Placental pericyte (primary cell): Measurements from ENCODE around the gene PRPSAP1. TPM values are rescaled to one million over a fixed set of nuclear protein-coding genes. Genes with fewer than 3 reads are reported as not detected.

ENCODE experiments used
- small RNA-seq: library from RNA; depleted of rRNA; stranded (forward); fragments of <200 nt; gene quantifications from one replicate; pipeline ENCODE3, GENCODE V24; 2012; ENCODE audit warnings: low replicate concordance
- total RNA-seq: library from RNA; depleted of rRNA; stranded (reverse); fragments of >200 nt; gene quantifications from 2 replicates; pipeline ENCODE4 v1.2.3, GENCODE V29; 2012

Gene PRPSAP1, protein sequence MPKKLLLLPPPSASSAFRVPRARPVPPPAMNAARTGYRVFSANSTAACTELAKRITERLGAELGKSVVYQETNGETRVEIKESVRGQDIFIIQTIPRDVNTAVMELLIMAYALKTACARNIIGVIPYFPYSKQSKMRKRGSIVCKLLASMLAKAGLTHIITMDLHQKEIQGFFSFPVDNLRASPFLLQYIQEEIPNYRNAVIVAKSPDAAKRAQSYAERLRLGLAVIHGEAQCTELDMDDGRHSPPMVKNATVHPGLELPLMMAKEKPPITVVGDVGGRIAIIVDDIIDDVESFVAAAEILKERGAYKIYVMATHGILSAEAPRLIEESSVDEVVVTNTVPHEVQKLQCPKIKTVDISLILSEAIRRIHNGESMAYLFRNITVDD
- 46.0 and 53.0 TPM in 2 replicates for total RNA-seq

GRCh38 chr17:76353599-76354316, at the start of gene PRPSAP1:
PRPSAP1 (minus strand) TSS chr17:76353916; CDS start chr17:76353703, 213 bp downstream.

DNA sequence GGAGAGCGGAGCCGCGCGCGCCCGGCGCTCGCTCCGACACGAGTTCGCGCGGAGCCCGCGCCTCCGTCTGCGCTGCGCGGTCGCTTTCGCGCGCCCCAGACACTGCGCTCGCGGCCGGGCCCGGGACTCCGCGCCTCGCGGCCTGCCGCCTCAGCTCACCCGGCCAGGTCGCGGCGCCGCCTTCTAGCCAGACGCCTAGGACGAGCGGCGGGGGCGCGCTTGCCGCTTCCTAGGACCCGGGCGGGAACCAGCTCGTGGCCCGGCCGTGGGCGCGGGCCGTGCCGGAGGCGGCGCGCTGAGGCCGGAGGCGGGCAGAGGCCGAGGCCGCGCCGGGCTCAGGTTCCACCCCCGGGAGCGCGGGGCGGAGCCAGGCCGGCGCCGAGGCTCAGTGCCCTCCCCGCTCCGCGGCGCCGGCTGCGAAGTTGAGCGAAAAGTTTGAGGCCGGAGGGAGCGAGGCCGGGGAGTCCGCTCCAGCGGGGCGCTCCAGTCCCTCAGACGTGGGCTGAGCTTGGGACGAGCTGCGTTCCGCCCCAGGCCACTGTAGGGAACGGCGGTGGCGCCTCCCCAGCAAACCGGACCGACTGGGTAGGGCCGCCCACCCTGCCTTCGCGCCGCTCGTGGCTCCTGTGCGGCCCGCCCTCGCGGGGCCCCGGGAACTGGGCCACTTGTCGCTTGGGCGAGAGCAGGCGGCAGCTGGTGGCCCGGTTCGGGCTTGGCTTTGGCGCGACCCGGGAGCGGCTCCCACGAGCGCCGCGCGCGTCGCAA, 30.7 kb upstream of the PRPSAP1 start, which contains the start of gene SPHK1:
SPHK1 (plus strand) TSS at position 388 of the 765 bp plus-strand sequence. CDS start 1,036 bp downstream, outside the sequence.

DNA sequence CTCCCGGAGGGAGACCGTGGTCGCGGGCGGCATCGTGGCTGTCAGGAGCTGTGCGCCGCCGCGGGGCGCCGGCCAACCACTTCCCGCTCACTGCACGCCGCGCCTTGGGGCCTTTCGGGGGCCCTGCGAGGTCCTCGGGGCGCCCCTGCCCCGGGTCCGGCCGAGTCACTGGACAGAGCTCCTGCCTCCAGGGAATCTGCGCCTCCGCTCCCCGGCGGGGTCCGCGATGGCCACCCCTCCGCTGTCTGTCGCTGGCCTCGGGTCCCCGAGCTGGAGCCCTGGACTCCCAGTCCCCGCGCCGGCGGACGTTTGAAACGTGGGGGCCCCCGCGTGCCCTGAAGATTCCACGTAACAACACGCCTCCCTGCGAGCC, 45.8 kb downstream of the PRPSAP1 start, which contains the start of gene QRICH2:
QRICH2 (minus strand) TSS at position 311 of the 373 bp plus-strand sequence; CDS start at position 33, 278 bp downstream.

GRCh38 chr17:76264755-76265623, 88.7 kb downstream of the PRPSAP1 start, which contains the start of gene UBALD2:
UBALD2 (plus strand) TSS chr17:76265348; CDS start chr17:76265506, 158 bp downstream.

Small RNA genes lying within 50 kb of the gene (small RNA-seq; reads per million reads assigned to genes)
- gene RF00019, result not detected
- gene RNU6-24P, result not detected

Other genes with a start within 250 kb of the PRPSAP1 start
- gene FOXJ1, start 212.7 kb downstream of the PRPSAP1 start, total RNA-seq, result not detected in 2 replicates
- 0.44 and 5.2 TPM in 2 replicates for gene RNF157, start 113.4 kb downstream of the PRPSAP1 start, total RNA-seq
- gene UBALD2, start 88.6 kb downstream of the PRPSAP1 start, total RNA-seq, result 5.7 and 12.0 TPM in 2 replicates
- 1.8 and 3.4 TPM in 2 replicates for gene QRICH2, start 45.6 kb downstream of the PRPSAP1 start, total RNA-seq
- gene SPHK1, start 30.7 kb upstream of the PRPSAP1 start, total RNA-seq, result 30.9 and 205 TPM in 2 replicates
- gene UBE2O, start 99.2 kb upstream of the PRPSAP1 start, total RNA-seq, result 24.9 and 30.1 TPM in 2 replicates
- not detected in 2 replicates for gene AANAT, start 113.7 kb upstream of the PRPSAP1 start, total RNA-seq
- gene RHBDF2, start 147.5 kb upstream of the PRPSAP1 start, total RNA-seq, result 34.4 and 40.2 TPM in 2 replicates
- gene CYGB, start 183.8 kb upstream of the PRPSAP1 start, total RNA-seq, result 73.5 and 104 TPM in 2 replicates
- gene PRCD, start 186.1 kb upstream of the PRPSAP1 start, total RNA-seq, result 3.5 and 4.3 TPM in 2 replicates
- gene ST6GALNAC2, start 231.9 kb upstream of the PRPSAP1 start, total RNA-seq, result 1.3 and 2.6 TPM in 2 replicates